ENCODE data around the gene GALP. TPM values are rescaled to one million over a fixed set of nuclear protein-coding genes. Genes with fewer than 3 reads are reported as not detected.

The GALP gene
- total RNA-seq, 1 donor from 2014 or later, result not detected

DNA sequence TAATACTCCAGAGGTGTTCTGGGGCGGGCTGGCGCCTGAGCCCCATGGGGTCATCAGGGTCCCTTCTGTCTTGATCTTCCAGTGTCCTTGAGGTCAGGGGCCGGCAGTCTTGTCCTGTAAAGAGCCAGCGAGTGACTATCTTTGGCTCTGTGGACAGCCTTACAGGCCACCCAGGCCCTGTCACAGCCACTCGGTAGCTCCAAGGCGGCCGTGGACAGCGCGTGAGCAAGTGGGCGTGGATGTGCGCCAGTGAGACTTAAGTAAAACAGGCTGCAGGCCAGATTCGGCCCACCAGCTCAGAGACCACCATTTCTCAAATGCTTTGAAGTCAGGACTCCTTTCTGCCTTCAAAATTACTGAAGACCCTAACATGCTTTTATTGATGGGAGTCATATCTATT, 31.0 kb upstream of the GALP start:
- no peak overlapping the region for H3K4me3 Mint-ChIP-seq (ENCODE audit: unreplicated experiment)
- FAIRE-seq, result no peak

GRCh38 chr19:56145698-56146097, 30.1 kb upstream of the GALP start:
- H3K4me3 Mint-ChIP-seq (ENCODE audit: unreplicated experiment), result no peak overlapping the region
- peaks cover 2% of the 10 kb centered on the region for H3K9me3 Mint-ChIP-seq (ENCODE audit: unreplicated experiment)
- no peaks in the 10 kb centered on the region for H3K27me3 Mint-ChIP-seq (ENCODE audit: low read depth, unreplicated experiment)
- H3K9me3 ChIP-seq (ENCODE audit: insufficient read depth, low read depth, low read length), result no peaks in the 10 kb centered on the region
- DNase-seq (ENCODE audit: low read depth) (no peak), FAIRE-seq (no peak)
- no peak overlapping the region for H3K27ac Mint-ChIP-seq (ENCODE audit: unreplicated experiment)
- H3K4me1 Mint-ChIP-seq (ENCODE audit: low read depth, unreplicated experiment), result peaks cover 6% of the 10 kb centered on the region
- no peak overlapping the region for H3K4me3 ChIP-seq (ENCODE audit: insufficient read depth, low read depth, low read length)
- H3K79me2 ChIP-seq (ENCODE audit: insufficient read depth, low read length), result peaks cover 50% of the 10 kb centered on the region
- no peaks in the 10 kb centered on the region for H3K36me3 ChIP-seq (ENCODE audit: insufficient read depth, low read length)
- H3K36me3 Mint-ChIP-seq (ENCODE audit: low read depth, unreplicated experiment), result peaks cover 13% of the 10 kb centered on the region
- TF ChIP-seq EZH2 (IDR thresholded peaks at IDR 0.05; ENCODE audit: insufficient read depth, low read length), result no peak
- H3K4me2 ChIP-seq (ENCODE audit: low read length), result no peak overlapping the region
- H3K4me1 ChIP-seq (ENCODE audit: insufficient read depth, low read length), result peaks cover 3% of the 10 kb centered on the region
- H3K27ac ChIP-seq (ENCODE audit: low read depth, low read length), result no peak overlapping the region
- no peak overlapping the region for H3K9ac ChIP-seq (ENCODE audit: low read length)
- H3K27me3 ChIP-seq (ENCODE audit: insufficient read depth, low read length), result no peaks in the 10 kb centered on the region
- peaks cover 27% of the 10 kb centered on the region for H4K20me1 ChIP-seq (ENCODE audit: insufficient read depth, low read length)
- H2AFZ ChIP-seq (ENCODE audit: low read depth, low read length), result no peak overlapping the region

More for the DNA sequence above, 31.0 kb upstream of the GALP start:
- peaks cover 9% of the 10 kb centered on the region for H3K4me1 Mint-ChIP-seq (ENCODE audit: low read depth, unreplicated experiment)
- H3K27ac Mint-ChIP-seq (ENCODE audit: unreplicated experiment), result no peak overlapping the region
- Histone ChIP-seq H3K4me1 (ENCODE audit: insufficient read depth, low read length) (peaks cover 6% of the 10 kb centered on the region), H3K27me3 (ENCODE audit: insufficient read depth, low read length) (no peaks in the 10 kb centered on the region), H3K27ac (ENCODE audit: low read depth, low read length) (no peak overlapping the region), H3K9ac (ENCODE audit: low read length) (no peak overlapping the region), H3K9me3 (ENCODE audit: insufficient read depth, low read depth, low read length) (no peaks in the 10 kb centered on the region), H4K20me1 (ENCODE audit: insufficient read depth, low read length) (peaks cover 20% of the 10 kb centered on the region), H3K4me2 (ENCODE audit: low read length) (no peak overlapping the region), H2AFZ (ENCODE audit: low read depth, low read length) (no peak overlapping the region), H3K4me3 (ENCODE audit: insufficient read depth, low read depth, low read length) (no peak overlapping the region), H3K36me3 (ENCODE audit: insufficient read depth, low read length) (no peaks in the 10 kb centered on the region), H3K79me2 (ENCODE audit: insufficient read depth, low read length) (peaks cover 42% of the 10 kb centered on the region)
- no peak for DNase-seq (ENCODE audit: low read depth)
- peaks cover 2% of the 10 kb centered on the region for H3K9me3 Mint-ChIP-seq (ENCODE audit: unreplicated experiment)
- TF ChIP-seq, protein P1, sequence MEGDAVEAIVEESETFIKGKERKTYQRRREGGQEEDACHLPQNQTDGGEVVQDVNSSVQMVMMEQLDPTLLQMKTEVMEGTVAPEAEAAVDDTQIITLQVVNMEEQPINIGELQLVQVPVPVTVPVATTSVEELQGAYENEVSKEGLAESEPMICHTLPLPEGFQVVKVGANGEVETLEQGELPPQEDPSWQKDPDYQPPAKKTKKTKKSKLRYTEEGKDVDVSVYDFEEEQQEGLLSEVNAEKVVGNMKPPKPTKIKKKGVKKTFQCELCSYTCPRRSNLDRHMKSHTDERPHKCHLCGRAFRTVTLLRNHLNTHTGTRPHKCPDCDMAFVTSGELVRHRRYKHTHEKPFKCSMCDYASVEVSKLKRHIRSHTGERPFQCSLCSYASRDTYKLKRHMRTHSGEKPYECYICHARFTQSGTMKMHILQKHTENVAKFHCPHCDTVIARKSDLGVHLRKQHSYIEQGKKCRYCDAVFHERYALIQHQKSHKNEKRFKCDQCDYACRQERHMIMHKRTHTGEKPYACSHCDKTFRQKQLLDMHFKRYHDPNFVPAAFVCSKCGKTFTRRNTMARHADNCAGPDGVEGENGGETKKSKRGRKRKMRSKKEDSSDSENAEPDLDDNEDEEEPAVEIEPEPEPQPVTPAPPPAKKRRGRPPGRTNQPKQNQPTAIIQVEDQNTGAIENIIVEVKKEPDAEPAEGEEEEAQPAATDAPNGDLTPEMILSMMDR (IDR thresholded peaks at IDR 0.05; ENCODE audit: insufficient read depth, low read depth, low read length), result no peak
- no peak for TF ChIP-seq EZH2 (IDR thresholded peaks at IDR 0.05; ENCODE audit: insufficient read depth, low read length)
- peaks cover 9% of the 10 kb centered on the region for H3K36me3 Mint-ChIP-seq (ENCODE audit: low read depth, unreplicated experiment)
- H3K27me3 Mint-ChIP-seq (ENCODE audit: low read depth, unreplicated experiment), result no peaks in the 10 kb centered on the region

- FAIRE-seq (no peak), DNase-seq (ENCODE audit: low read depth) (no peak)
- Histone ChIP-seq H3K4me2 (ENCODE audit: low read length) (no peak overlapping the region), H3K27me3 (ENCODE audit: insufficient read depth, low read length) (no peaks in the 10 kb centered on the region), H3K4me3 (ENCODE audit: insufficient read depth, low read depth, low read length) (no peak overlapping the region), H3K4me1 (ENCODE audit: insufficient read depth, low read length) (peaks cover 3% of the 10 kb centered on the region), H3K79me2 (ENCODE audit: insufficient read depth, low read length) (peaks cover 51% of the 10 kb centered on the region), H3K36me3 (ENCODE audit: insufficient read depth, low read length) (no peaks in the 10 kb centered on the region), H2AFZ (ENCODE audit: low read depth, low read length) (no peak overlapping the region), H3K27ac (ENCODE audit: low read depth, low read length) (no peak overlapping the region), H4K20me1 (ENCODE audit: insufficient read depth, low read length) (peaks cover 32% of the 10 kb centered on the region), H3K9me3 (ENCODE audit: insufficient read depth, low read depth, low read length) (no peaks in the 10 kb centered on the region), H3K9ac (ENCODE audit: low read length) (no peak overlapping the region)
- Mint-ChIP-seq H3K4me1 (ENCODE audit: low read depth, unreplicated experiment) (peaks cover 6% of the 10 kb centered on the region), H3K4me3 (ENCODE audit: unreplicated experiment) (no peak overlapping the region), H3K27ac (ENCODE audit: unreplicated experiment) (no peak overlapping the region), H3K36me3 (ENCODE audit: low read depth, unreplicated experiment) (peaks cover 13% of the 10 kb centered on the region), H3K27me3 (ENCODE audit: low read depth, unreplicated experiment) (no peaks in the 10 kb centered on the region), H3K9me3 (ENCODE audit: unreplicated experiment) (peaks cover 2% of the 10 kb centered on the region)
- no peak for TF ChIP-seq EZH2 (IDR thresholded peaks at IDR 0.05; ENCODE audit: insufficient read depth, low read length)
These were observed 28.9 kb upstream of the GALP start for GRCh38 chr19:56146904-56147303.
